CD14-positive monocyte (primary cell): Measurements from ENCODE around the gene CHRNB2. TPM values are rescaled to one million over a fixed set of nuclear protein-coding genes. Genes with fewer than 3 reads are reported as not detected.

Source experiments
- DNase-seq, 3 donors: peaks; one replicate each; pipeline ENCODE4 v3.0.0-alpha.2; 2011 to 2022
- H2AFZ ChIP-seq: 2 replicates; pipeline ENCODE4 v1.6.0; 2012; ENCODE audit warnings: mild to moderate bottlenecking, low read depth, low read length, inconsistent platforms; ENCODE audit not compliant: insufficient read depth, poor library complexity, severe bottlenecking
- H3K27ac ChIP-seq, 2 donors: 1 replicate in 1 of 2; 2 replicates in 1 of 2; pipeline ENCODE4 v1.5.1; 2012 to 2013; ENCODE audit warnings: low read length in 2 of 2, control low read depth in 1 of 2, inconsistent platforms in 1 of 2, low read depth in 1 of 2, mild to moderate bottlenecking in 1 of 2
- H3K27me3 ChIP-seq, 2 donors: one replicate each; pipeline versions ENCODE4 v1.6.0 to v1.6.1; 2011 to 2013; ENCODE audit warnings: low read length in 2 of 2; ENCODE audit not compliant: control insufficient read depth in 2 of 2, insufficient read depth in 2 of 2
- H3K36me3 ChIP-seq, 2 donors: replicated peaks in 1 of 2; 1 replicate in 1 of 2; 2 replicates in 1 of 2; pipeline versions ENCODE4 v1.5.1 to v1.6.1; 2012 to 2013; ENCODE audit warnings: low read length in 2 of 2, control low read depth in 1 of 2, inconsistent platforms in 1 of 2, mild to moderate bottlenecking in 1 of 2; ENCODE audit not compliant: insufficient read depth in 2 of 2, control insufficient read depth in 1 of 2
- H3K4me1 ChIP-seq, 2 donors: 1 replicate in 1 of 2; 2 replicates in 1 of 2; pipeline versions ENCODE4 v1.5.1 to v1.6.1; 2012 to 2013; ENCODE audit warnings: low read length in 2 of 2, control low read depth in 1 of 2, inconsistent platforms in 1 of 2, mild to moderate bottlenecking in 1 of 2, moderate library complexity in 1 of 2; ENCODE audit not compliant: insufficient read depth in 2 of 2, control insufficient read depth in 1 of 2
- H3K4me2 ChIP-seq: replicated peaks from 2 replicates; pipeline ENCODE3; 2012; ENCODE audit warnings: low read length, moderate library complexity, mild to moderate bottlenecking; ENCODE audit not compliant: poor library complexity, severe bottlenecking; ENCODE audit errors: extremely low read depth
- H3K4me3 ChIP-seq, 3 experiments: fragments of 200-600 bp in 1 of 3; sonication (generic) in 1 of 3; replicated peaks in 1 of 3; 1 replicate in 2 of 3; 2 replicates in 1 of 3; pipeline ENCODE4 v1.5.1; 2011 to 2013; ENCODE audit warnings: low read length in 3 of 3, mild to moderate bottlenecking in 3 of 3, control low read depth in 2 of 3, low read depth in 2 of 3, inconsistent platforms in 1 of 3, moderate library complexity in 1 of 3
- H3K79me2 ChIP-seq: 2 replicates; pipeline ENCODE4 v1.6.0; 2012; ENCODE audit warnings: mild to moderate bottlenecking, control low read depth, inconsistent platforms, low read length, moderate library complexity; ENCODE audit not compliant: insufficient read depth
- H3K9ac ChIP-seq: 2 replicates; pipeline ENCODE4 v1.6.0; 2017; ENCODE audit warnings: low read length, mild to moderate bottlenecking; ENCODE audit not compliant: insufficient read depth, poor library complexity, severe bottlenecking
- H3K9me3 ChIP-seq, 2 donors: replicated peaks in 1 of 2; 1 replicate in 1 of 2; 2 replicates in 1 of 2; pipeline versions ENCODE4 v1.5.1 to v1.6.1; 2012 to 2013; ENCODE audit warnings: low read length in 2 of 2, control low read depth in 1 of 2; ENCODE audit not compliant: control insufficient read depth in 1 of 2, insufficient read depth in 1 of 2
- H4K20me1 ChIP-seq: 2 replicates; pipeline ENCODE4 v1.6.0; 2012; ENCODE audit warnings: mild to moderate bottlenecking, low read length, control low read depth, moderate library complexity; ENCODE audit not compliant: insufficient read depth
- H3K27ac Mint-ChIP-seq, 7 donors: one replicate each; pipeline ENCODE4 v1.8.0; 2020; ENCODE audit warnings: mild to moderate bottlenecking in 7 of 7, mixed read lengths in 7 of 7, moderate library complexity in 6 of 7, inconsistent platforms in 2 of 7
- H3K27me3 Mint-ChIP-seq, 3 donors: one replicate each; pipeline ENCODE4 v1.8.0; 2021 to 2022; ENCODE audit warnings: low read depth in 3 of 3, mild to moderate bottlenecking in 3 of 3, mixed read lengths in 3 of 3, moderate library complexity in 3 of 3, inconsistent platforms in 1 of 3
- H3K36me3 Mint-ChIP-seq, 2 donors: one replicate each; pipeline ENCODE4 v1.8.0; 2020; ENCODE audit warnings: mixed read lengths in 2 of 2, inconsistent platforms in 1 of 2, mild to moderate bottlenecking in 1 of 2
- H3K4me1 Mint-ChIP-seq: one replicate; pipeline ENCODE4 v1.8.0; 2020; ENCODE audit warnings: mild to moderate bottlenecking, mixed read lengths
- H3K4me3 Mint-ChIP-seq, 2 donors: one replicate each; pipeline ENCODE4 v1.8.0; 2020; ENCODE audit warnings: mild to moderate bottlenecking in 2 of 2, mixed read lengths in 2 of 2, moderate library complexity in 1 of 2
- H3K9me3 Mint-ChIP-seq, 7 donors: one replicate each; pipeline ENCODE4 v1.8.0; 2020 to 2022; ENCODE audit warnings: mixed read lengths in 7 of 7, mild to moderate bottlenecking in 6 of 7, moderate library complexity in 6 of 7, inconsistent platforms in 2 of 7
- WGBS: methylation state at CpG from one replicate; pipeline ENCODE4 v1.1.5; 2013; ENCODE audit warnings: missing lambda C conversion rate; ENCODE audit not compliant: insufficient coverage; 5-methylcytosine and 5-hydroxymethylcytosine counted together
- intact Hi-C, 2 donors: fragments of 100-400 bp; cut with micrococcal nuclease; formaldehyde crosslinking; loops; one replicate each; pipeline versions ENCODE4 v1.15.0 to v1.15.1; 2023
- polyA plus RNA-seq, 3 donors: library from polyadenylated mRNA; depleted of rRNA in 1 of 3; unstranded in 2 of 3; stranded (reverse) in 1 of 3; fragments of 300-500 nt in 2 of 3; fragments of >200 nt in 1 of 3; fragmentation: Illumina TruSeq in 2 of 3; gene quantifications; 1 replicate in 2 of 3; 2 replicates in 1 of 3; pipeline ENCODE4 v1.2.3, GENCODE V29; 2012 to 2021
- TF ChIP-seq, protein P1 (sequence below): fragments of 200-600 bp; IDR thresholded peaks from one replicate; pipeline ENCODE4 v1.8.0; 2022; ENCODE audit warnings: antibody characterized with exemption, mild to moderate bottlenecking

CHRNB2 gene
- polyA plus RNA-seq, 3 donors = 0.05 TPM; not detected in 2

DNA sequence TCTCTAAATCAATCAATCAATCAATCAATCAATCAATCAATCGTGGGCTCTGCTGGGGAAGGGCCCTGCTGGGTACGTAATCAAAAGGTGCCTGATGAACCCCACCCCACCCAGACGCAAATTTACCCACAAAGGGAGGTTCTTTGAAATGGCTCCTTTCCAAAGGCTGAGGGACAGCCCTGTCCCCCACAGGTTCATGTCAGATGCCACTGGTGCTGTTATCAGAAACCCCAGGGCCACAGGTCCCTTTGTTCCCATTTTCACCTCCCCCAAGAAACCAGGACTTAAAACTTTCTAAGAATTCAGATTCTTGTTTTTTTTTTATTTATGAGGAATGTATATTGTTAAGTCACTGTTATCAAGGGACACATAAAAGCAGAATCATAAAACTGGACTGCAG, 14.2 kb downstream of the CHRNB2 start:
- H4K20me1 ChIP-seq = peaks cover 98% of the 10 kb centered on the region
- H3K9me3 ChIP-seq = no peaks in the 10 kb centered on the region
- H2AFZ ChIP-seq = no peak overlapping the region
- no peaks in the 10 kb centered on the region for H3K27me3 ChIP-seq
- no peak overlapping the region for H3K27ac Mint-ChIP-seq
- H3K4me3 ChIP-seq = no peak overlapping the region
- intact Hi-C loops = loop anchor here in 1 of 2 donors (10.0 kb wide), 1 partner anchor 63 kb away; no protein-coding TSS in a partner anchor
- no peaks in the 10 kb centered on the region for H3K79me2 ChIP-seq
- H3K4me2 ChIP-seq = no peak overlapping the region
- no peak overlapping the region for H3K27ac ChIP-seq
- TF ChIP-seq, protein P1, sequence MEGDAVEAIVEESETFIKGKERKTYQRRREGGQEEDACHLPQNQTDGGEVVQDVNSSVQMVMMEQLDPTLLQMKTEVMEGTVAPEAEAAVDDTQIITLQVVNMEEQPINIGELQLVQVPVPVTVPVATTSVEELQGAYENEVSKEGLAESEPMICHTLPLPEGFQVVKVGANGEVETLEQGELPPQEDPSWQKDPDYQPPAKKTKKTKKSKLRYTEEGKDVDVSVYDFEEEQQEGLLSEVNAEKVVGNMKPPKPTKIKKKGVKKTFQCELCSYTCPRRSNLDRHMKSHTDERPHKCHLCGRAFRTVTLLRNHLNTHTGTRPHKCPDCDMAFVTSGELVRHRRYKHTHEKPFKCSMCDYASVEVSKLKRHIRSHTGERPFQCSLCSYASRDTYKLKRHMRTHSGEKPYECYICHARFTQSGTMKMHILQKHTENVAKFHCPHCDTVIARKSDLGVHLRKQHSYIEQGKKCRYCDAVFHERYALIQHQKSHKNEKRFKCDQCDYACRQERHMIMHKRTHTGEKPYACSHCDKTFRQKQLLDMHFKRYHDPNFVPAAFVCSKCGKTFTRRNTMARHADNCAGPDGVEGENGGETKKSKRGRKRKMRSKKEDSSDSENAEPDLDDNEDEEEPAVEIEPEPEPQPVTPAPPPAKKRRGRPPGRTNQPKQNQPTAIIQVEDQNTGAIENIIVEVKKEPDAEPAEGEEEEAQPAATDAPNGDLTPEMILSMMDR = no peak
- WGBS = 100% methylated on average over 1 of the region's 3 CpGs
- H3K36me3 ChIP-seq = peaks cover 82 to 88% of the 10 kb centered on the region in 2 donors
- no peak overlapping the region for H3K4me3 Mint-ChIP-seq
- no peak for DNase-seq
- H3K4me1 Mint-ChIP-seq = no peaks in the 10 kb centered on the region
- H3K9me3 Mint-ChIP-seq = no peaks in the 10 kb centered on the region
- H3K27me3 Mint-ChIP-seq = peaks cover 0 to 1% (median 0%) of the 10 kb centered on the region in 3 donors
- no peaks in the 10 kb centered on the region for H3K4me1 ChIP-seq
- H3K36me3 Mint-ChIP-seq = peaks cover 82 to 86% of the 10 kb centered on the region in 2 donors
- no peak overlapping the region for H3K9ac ChIP-seq

DNA sequence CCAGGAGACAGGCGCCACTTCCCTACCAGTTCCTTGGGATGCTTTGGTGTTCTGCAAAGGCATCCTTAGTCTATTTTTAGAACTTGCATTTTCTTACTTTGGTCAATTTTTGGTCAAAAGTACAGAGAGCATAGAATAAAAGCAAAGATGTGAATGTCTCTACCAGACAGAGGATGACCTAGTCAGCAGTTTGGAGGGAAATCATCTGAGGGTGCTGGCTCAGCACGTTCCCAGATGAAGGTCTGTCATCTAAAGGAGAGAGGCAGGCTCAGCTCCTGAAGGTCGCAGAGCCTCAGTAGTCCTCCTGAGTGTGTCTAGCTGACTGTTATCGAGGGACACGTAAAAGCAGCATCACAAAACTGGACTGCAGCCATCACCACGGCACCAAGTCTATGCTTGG, 15.3 kb downstream of the CHRNB2 start:
- Mint-ChIP-seq H3K27ac (no peak overlapping the region), H3K27me3 (peaks cover 0 to 1% (median 0%) of the 10 kb centered on the region in 3 donors), H3K4me1 (no peaks in the 10 kb centered on the region), H3K4me3 (no peak overlapping the region), H3K36me3 (peaks cover 93 to 97% of the 10 kb centered on the region in 2 donors), H3K9me3 (no peaks in the 10 kb centered on the region)
- Histone ChIP-seq H3K4me2 (no peak overlapping the region), H3K79me2 (no peaks in the 10 kb centered on the region), H3K36me3 (peaks cover 93 to 99% of the 10 kb centered on the region in 2 donors), H3K4me3 (no peak overlapping the region), H2AFZ (no peak overlapping the region), H3K27ac (no peak overlapping the region), H3K27me3 (no peaks in the 10 kb centered on the region), H3K9ac (no peak overlapping the region), H4K20me1 (peaks cover 100% of the 10 kb centered on the region), H3K9me3 (no peaks in the 10 kb centered on the region), H3K4me1 (no peaks in the 10 kb centered on the region)
- TF ChIP-seq, protein P1 = no peak
- DNase-seq = no peak
- intact Hi-C loops = loop anchor here in 1 of 2 donors (10.0 kb wide), 1 partner anchor 62 kb away; no protein-coding TSS in a partner anchor
- WGBS = 100% methylated on average over 5 of the region's 6 CpGs
